GM12878 (cell line): ENCODE data around the gene GALR3. TPM values are rescaled to one million over a fixed set of nuclear protein-coding genes. Genes with fewer than 3 reads are reported as not detected.
"Not testable (repeated sequence)": the region's sequence is repeated elsewhere in the genome, so short reads cannot be mapped to it uniquely, and the experiment has no call there.

Experiments used
- ATAC-seq: fragments of 200-7000 bp; cut with Tn5 transposase; 3 replicates; pipeline ENCODE4 v1.9.1; 2020; ENCODE audit warnings: mild to moderate bottlenecking, moderate library complexity
- BruUV-seq: library from RNA; stranded (reverse); fragments of 400-500 nt; replicated peaks from 2 replicates; lab custom pipeline; 2021; lab: Mats Ljungman, UMichigan
- CTCF ChIA-PET: fragments of 300-600 bp; sonication (Branson Sonifier 250); formaldehyde crosslinking; extraction: SDS; loops from one replicate; lab custom pipeline; 2021; ENCODE audit warnings: inconsistent platforms; lab: Yijun Ruan, JAX
- POLR2A ChIA-PET: fragments of 350-600 bp; formaldehyde crosslinking; extraction: SDS; loops from one replicate; lab custom pipeline; 2021; ENCODE audit warnings: inconsistent platforms; lab: Charles Lee
- RAD21 ChIA-PET: fragments of 300-600 bp; sonication (Branson Sonifier 250); formaldehyde crosslinking; loops from one replicate; lab custom pipeline; 2023; ENCODE audit warnings: antibody characterized with exemption; ENCODE audit not compliant: unreplicated experiment; lab: Charles Lee
- SMC1A ChIA-PET: fragments of 300-600 bp; sonication (Branson Sonifier 250); formaldehyde crosslinking; loops from one replicate; lab custom pipeline; 2023; ENCODE audit not compliant: unreplicated experiment, uncharacterized antibody; lab: Charles Lee
- DNase-seq: peaks from one replicate; pipeline ENCODE4 v3.0.0-alpha.2; 2011; ENCODE audit warnings: low read depth, low spot score
- FAIRE-seq: peaks from 3 replicates; lab custom pipeline; 2011; peaks lifted over from hg19 to GRCh38; lab: Jason Lieb, UNC
- H2AFZ ChIP-seq: 2 replicates; pipeline ENCODE4 v1.6.0; 2011; ENCODE audit warnings: low read depth, low read length, control low read depth; ENCODE audit not compliant: control insufficient read depth
- H3K27ac ChIP-seq: 2 replicates; pipeline ENCODE4 v1.5.1; 2011; ENCODE audit warnings: control low read depth; ENCODE audit not compliant: control insufficient read depth, insufficient read depth
- H3K27me3 ChIP-seq, 2 experiments: replicated peaks in 1 of 2; 2 replicates each; pipeline versions ENCODE4 v1.6.0 to v1.6.1; 2011; ENCODE audit warnings: low read length in 1 of 2; ENCODE audit not compliant: control insufficient read depth in 2 of 2, insufficient read depth in 2 of 2
- H3K36me3 ChIP-seq, 2 experiments: 2 replicates each; pipeline ENCODE4 v1.5.1; 2011; ENCODE audit warnings: low read length in 1 of 2; ENCODE audit not compliant: control insufficient read depth in 2 of 2, insufficient read depth in 2 of 2
- H3K4me1 ChIP-seq: 2 replicates; pipeline ENCODE4 v1.6.1; 2011; ENCODE audit warnings: mild to moderate bottlenecking, low read length, moderate library complexity, mixed read lengths; ENCODE audit not compliant: control insufficient read depth, insufficient read depth
- H3K4me2 ChIP-seq: 2 replicates; pipeline ENCODE4 v1.6.0; 2011; ENCODE audit warnings: control low read depth; ENCODE audit not compliant: control insufficient read depth, insufficient read depth
- H3K4me3 ChIP-seq: fragments of 200-600 bp; sonication (generic); 2 replicates; pipeline ENCODE4 v1.5.1; 2016
- H3K79me2 ChIP-seq: 2 replicates; pipeline ENCODE4 v1.6.0; 2011; ENCODE audit warnings: low read length; ENCODE audit not compliant: control insufficient read depth, insufficient read depth
- H3K9ac ChIP-seq: 2 replicates; pipeline ENCODE4 v1.8.0; 2011; ENCODE audit warnings: low read length, control low read depth, mixed read lengths; ENCODE audit not compliant: control insufficient read depth, insufficient read depth
- H3K9me3 ChIP-seq: replicated peaks from 3 replicates; pipeline ENCODE4 v1.5.1; 2011; ENCODE audit warnings: mild to moderate bottlenecking, low read length; ENCODE audit not compliant: control insufficient read depth, insufficient read depth
- H4K20me1 ChIP-seq: 2 replicates; pipeline ENCODE4 v1.6.0; 2011; ENCODE audit not compliant: control insufficient read depth, insufficient read depth
- MAX ChIP-seq: IDR thresholded peaks from 2 replicates; pipeline ENCODE4 v1.6.1; 2012; ENCODE audit warnings: low read depth, low read length, improper control_type of control experiment
- MEF2B ChIP-seq: fragments of 450-650 bp; IDR thresholded peaks from 2 replicates; pipeline ENCODE4 v1.6.1; 2018; ENCODE audit warnings: mild to moderate bottlenecking, moderate library complexity; ENCODE audit not compliant: partially characterized antibody, poor library complexity, severe bottlenecking
- MTA2 ChIP-seq: fragments of 450-650 bp; IDR thresholded peaks from 2 replicates; pipeline ENCODE4 v1.6.1; 2016; ENCODE audit warnings: low read depth, mild to moderate bottlenecking, moderate library complexity
- NBN ChIP-seq: fragments of 450-650 bp; IDR thresholded peaks from 2 replicates; pipeline ENCODE4 v1.6.1; 2016
- RAD51 ChIP-seq: fragments of 450-650 bp; IDR thresholded peaks from 2 replicates; pipeline ENCODE4 v1.6.1; 2016; ENCODE audit warnings: moderate library complexity, mild to moderate bottlenecking, inconsistent platforms
- WGBS: methylation state at CpG from one replicate; pipeline ENCODE4 v1.1.6; 2016; ENCODE audit warnings: low lambda C conversion rate; ENCODE audit not compliant: insufficient replicate concordance, insufficient coverage; ENCODE audit errors: missing lambda C conversion rate; 5-methylcytosine and 5-hydroxymethylcytosine counted together
- in situ Hi-C: fragments of 300-500 bp; cut with MboI; formaldehyde crosslinking; loops from 9 replicates; pipeline ENCODE4 v1.14.3; 2018; ENCODE audit warnings: mixed read lengths
- intact Hi-C: fragments of 100-400 bp; cut with micrococcal nuclease; formaldehyde crosslinking; loops from one replicate; pipeline ENCODE4 v1.14.2; 2022; ENCODE audit not compliant: unreplicated experiment
- polyA plus RNA-seq, 11 experiments: library from polyadenylated mRNA; depleted of rRNA in 4 of 11; unstranded in 6 of 11; stranded (reverse) in 5 of 11; fragments of >200 nt; fragmentation: Nextera tagmentation in 4 of 11; fragmentation: Illumina TruSeq in 1 of 11; extraction: Ambion mirVana in 4 of 11; extraction: Trizol in 1 of 11; gene quantifications; 1 replicate in 1 of 11; 2 replicates in 10 of 11; pipeline versions ENCODE4 v1.2.1 to v1.2.3, GENCODE V29; 2011 to 2016; ENCODE audit warnings: inconsistent platforms in 2 of 11, missing spikeins in 2 of 11, low read depth in 1 of 11
- total RNA-seq, 4 experiments: library from RNA; depleted of rRNA in 3 of 4; stranded (reverse); fragments of >200 nt in 3 of 4; fragmentation: Illumina TruSeq in 1 of 4; extraction: Trizol in 1 of 4; gene quantifications; 2 replicates each; pipeline versions ENCODE4 v1.2.1 to v1.2.3, GENCODE V29; 2013 to 2021

GALR3 gene
- total and polyA plus RNA-seq, 10 of the 15 experiments (the other 5 are each of a cell fraction or from before 2014, with no cell fraction given), result not detected

DNA sequence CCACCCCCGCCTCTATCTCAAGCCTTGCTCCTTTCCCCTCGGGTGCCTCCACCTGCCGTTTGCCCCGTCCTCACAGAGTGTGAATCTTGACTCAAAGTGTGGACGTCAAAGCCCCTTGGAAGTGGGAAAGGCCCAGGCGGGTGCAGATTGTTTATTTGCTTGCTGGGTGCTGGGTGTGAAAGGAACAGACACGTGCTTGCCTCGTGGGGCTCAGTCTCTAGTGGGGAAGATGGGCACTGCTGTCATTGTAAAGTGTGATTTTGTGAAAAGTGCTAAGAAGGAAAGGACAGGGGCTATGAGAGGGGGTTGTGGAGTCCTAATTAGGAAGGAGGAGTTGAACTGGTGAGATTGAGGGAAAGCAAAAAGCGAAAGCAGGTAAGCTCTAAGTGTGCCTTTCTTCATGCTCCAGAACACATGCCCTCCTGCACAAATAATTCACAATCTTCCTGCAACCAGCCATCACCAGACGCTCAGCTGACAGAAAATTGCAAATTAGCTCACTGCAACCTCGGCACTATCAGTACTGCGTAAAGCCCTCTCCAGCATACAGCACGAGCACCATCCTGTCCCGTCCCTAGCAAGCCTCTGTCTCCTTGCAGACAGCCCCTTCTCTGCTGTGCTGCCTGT is 25.2 kb upstream of the GALR3 start (continued):
- 0 out of 2 replicates have a peak, but pooled peaks have one; percentile 25 for TF ChIP-seq NBN
- peak; percentile 68 for TF ChIP-seq RAD51
- 0 out of 2 replicates have a peak, but pooled peaks have one; percentile 18 for TF ChIP-seq MTA2
- TF ChIP-seq MAX, result peak; percentile 41; the same call in 1 of the 2 replicates
- peak; percentile 37 for TF ChIP-seq MEF2B

GRCh38 chr22:37799979-37800378 is 23.2 kb upstream of the GALR3 start:
- intact Hi-C loops, H3K4me1 ChIP-seq, H2AFZ ChIP-seq, H3K4me3 ChIP-seq, CTCF ChIA-PET, FAIRE-seq, H3K9me3 ChIP-seq, SMC1A ChIA-PET, BruUV-seq, ATAC-seq, DNase-seq, H3K27ac ChIP-seq, POLR2A ChIA-PET, H3K9ac ChIP-seq, in situ Hi-C loops, H3K79me2 ChIP-seq, H3K4me2 ChIP-seq, H4K20me1 ChIP-seq, H3K36me3 ChIP-seq: not testable (repeated sequence)
- RAD21 ChIA-PET, result interaction anchor here (0.7 kb wide), 1 partner anchor 784 kb away, joined by 3 read pairs; no protein-coding TSS in a partner anchor
- peaks cover 2 to 16% of the 10 kb centered on the region in 2 experiments for H3K27me3 ChIP-seq
- WGBS, result 60% methylated on average over 6 of the region's 9 CpGs
